ENCODE results near the gene SLC17A9. TPM values are rescaled to one million over a fixed set of nuclear protein-coding genes. Genes with fewer than 3 reads are reported as not detected.

Gene SLC17A9
- total and polyA plus RNA-seq, 7 experiments from 2014 or later = 0.44 to 12.6 (median 3.5) TPM

DNA sequence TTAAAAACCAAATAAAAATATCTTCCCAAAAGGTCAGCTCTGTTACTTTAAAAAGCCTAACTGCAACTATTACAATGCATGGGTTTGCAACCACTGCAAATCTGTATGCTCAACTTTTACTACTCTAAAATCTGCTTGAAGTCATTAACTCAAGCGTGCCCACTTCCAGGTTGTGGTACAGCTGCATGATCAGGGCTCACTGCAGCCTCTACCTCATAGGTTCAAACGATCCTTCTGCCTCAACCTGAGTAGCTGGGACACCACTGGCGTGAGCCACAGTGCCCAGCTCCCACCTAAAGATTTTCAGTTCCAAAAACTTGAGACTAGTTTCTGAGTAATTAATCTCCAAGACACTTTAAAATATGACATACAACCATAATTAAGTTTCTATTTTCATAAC is 34.4 kb upstream of the SLC17A9 start:
- H3K4me3 Mint-ChIP-seq = peak overlapping the region; percentile 82 to 92 (median 86)
- ATAC-seq (peak; percentile 52), DNase-seq (peak in 5 of 9 donors; percentile 42 to 61 (median 55))
- H3K27me3 Mint-ChIP-seq = no peaks in the 10 kb centered on the region
- Histone ChIP-seq H3K36me3 (ENCODE audit: control insufficient read depth in 2 of 3, insufficient read depth in 3 of 3, low read length in 3 of 3) (peaks cover 0 to 6% (median 1%) of the 10 kb centered on the region in 3 experiments), H3K4me3 (ENCODE audit: low read length) (peak overlapping the region; percentile 39), H3K4me1 (ENCODE audit: control insufficient read depth in 2 of 2, insufficient read depth in 2 of 2, low read length in 2 of 2) (peaks cover 81% of the 10 kb centered on the region in 2 donors), H3K27me3 (ENCODE audit: control insufficient read depth in 2 of 2, insufficient read depth in 2 of 2, low read length in 2 of 2) (no peaks in the 10 kb centered on the region), H3K9me3 (ENCODE audit: control insufficient read depth in 2 of 3, low read length in 3 of 3) (no peaks in the 10 kb centered on the region), H3K27ac (ENCODE audit: low read depth, low read length) (peak overlapping the region; percentile 63)
- peaks cover 70 to 95% (median 89%) of the 10 kb centered on the region in 7 donors for H3K4me1 Mint-ChIP-seq
- H3K36me3 Mint-ChIP-seq = peaks cover 0 to 7% (median 4%) of the 10 kb centered on the region in 5 donors
- peaks cover 0 to 2% (median 0%) of the 10 kb centered on the region in 11 donors for H3K9me3 Mint-ChIP-seq
- ChIA-PET CTCF (interaction anchor here (1.0 to 13.0 kb wide), 7 partner anchors 10 to 91 kb away, joined by 3 to 102 read pairs (median 5); no protein-coding TSS in a partner anchor), POLR2A (interaction anchor here (0.6 to 7.2 kb wide), 14 partner anchors 9 to 188 kb away, joined by 3 to 57 read pairs (median 6); partner anchors contain the start of gene GID8)
- H3K27ac Mint-ChIP-seq = peak overlapping the region; percentile 74 to 94 (median 90)
- intact Hi-C loops (cut with micrococcal nuclease) = loop anchor here in 1 of 2 donors (5.0 kb wide), 2 partner anchors 34 to 89 kb away; partner anchors contain the start of genes BHLHE23 and SLC17A9

DNA sequence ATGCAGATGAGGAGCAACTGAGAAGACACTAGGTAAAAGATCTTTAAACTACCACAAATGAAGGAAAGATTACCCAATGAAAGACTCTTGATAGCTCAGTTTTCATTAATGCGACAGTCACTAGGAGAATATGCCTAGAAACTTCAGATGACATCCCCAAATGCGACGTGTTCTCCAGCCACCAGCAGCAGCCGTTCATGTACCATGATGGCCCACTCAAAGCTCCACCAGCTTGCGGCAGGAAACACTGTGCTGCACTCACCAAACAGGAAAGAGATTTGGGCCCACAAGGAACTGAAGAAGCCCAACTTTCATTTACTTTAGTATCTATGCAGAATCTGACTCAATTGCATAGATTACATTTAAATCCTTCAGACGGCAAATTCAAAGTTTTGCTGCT is 33.7 kb upstream of the SLC17A9 start:
- H3K9me3 ChIP-seq (ENCODE audit: control insufficient read depth in 2 of 3, low read length in 3 of 3) = no peaks in the 10 kb centered on the region
- H3K4me3 Mint-ChIP-seq = peak overlapping the region; percentile 82 to 92 (median 86)
- H3K36me3 Mint-ChIP-seq = peaks cover 0 to 7% (median 2%) of the 10 kb centered on the region in 5 donors
- H3K27me3 ChIP-seq (ENCODE audit: control insufficient read depth in 2 of 2, insufficient read depth in 2 of 2, low read length in 2 of 2) = no peaks in the 10 kb centered on the region
- H3K9me3 Mint-ChIP-seq = peaks cover 0 to 2% (median 0%) of the 10 kb centered on the region in 11 donors
- H3K27me3 Mint-ChIP-seq = no peaks in the 10 kb centered on the region
- H3K4me3 ChIP-seq (ENCODE audit: low read length) = peak overlapping the region; percentile 39
- ATAC-seq = peak; percentile 66
- POLR2A ChIA-PET = interaction anchor here (0.9 to 7.2 kb wide), 11 partner anchors 9 to 35 kb away, joined by 3 to 57 read pairs (median 7); partner anchors contain the start of gene GID8
- peak in 6 of 9 donors; percentile 51 to 60 (median 54) for DNase-seq
- H3K4me1 Mint-ChIP-seq = peaks cover 71 to 95% (median 90%) of the 10 kb centered on the region in 7 donors
- CTCF ChIA-PET = interaction anchor here (0.6 to 13.0 kb wide), 9 partner anchors 11 to 90 kb away, joined by 3 to 102 read pairs (median 4); no protein-coding TSS in a partner anchor
- H3K36me3 ChIP-seq (ENCODE audit: control insufficient read depth in 2 of 3, insufficient read depth in 3 of 3, low read length in 3 of 3) = no peaks in the 10 kb centered on the region
- peak overlapping the region; percentile 63 for H3K27ac ChIP-seq (ENCODE audit: low read depth, low read length)
- intact Hi-C loops (cut with micrococcal nuclease) = loop anchor here in 1 of 2 donors (1.0 to 5.0 kb wide), 3 partner anchors 19 to 88 kb away; partner anchors contain the start of genes BHLHE23 and SLC17A9
- H3K27ac Mint-ChIP-seq = peak overlapping the region; percentile 74 to 94 (median 90)
- peaks cover 81 to 88% of the 10 kb centered on the region in 2 donors for H3K4me1 ChIP-seq (ENCODE audit: control insufficient read depth in 2 of 2, insufficient read depth in 2 of 2, low read length in 2 of 2)

DNA sequence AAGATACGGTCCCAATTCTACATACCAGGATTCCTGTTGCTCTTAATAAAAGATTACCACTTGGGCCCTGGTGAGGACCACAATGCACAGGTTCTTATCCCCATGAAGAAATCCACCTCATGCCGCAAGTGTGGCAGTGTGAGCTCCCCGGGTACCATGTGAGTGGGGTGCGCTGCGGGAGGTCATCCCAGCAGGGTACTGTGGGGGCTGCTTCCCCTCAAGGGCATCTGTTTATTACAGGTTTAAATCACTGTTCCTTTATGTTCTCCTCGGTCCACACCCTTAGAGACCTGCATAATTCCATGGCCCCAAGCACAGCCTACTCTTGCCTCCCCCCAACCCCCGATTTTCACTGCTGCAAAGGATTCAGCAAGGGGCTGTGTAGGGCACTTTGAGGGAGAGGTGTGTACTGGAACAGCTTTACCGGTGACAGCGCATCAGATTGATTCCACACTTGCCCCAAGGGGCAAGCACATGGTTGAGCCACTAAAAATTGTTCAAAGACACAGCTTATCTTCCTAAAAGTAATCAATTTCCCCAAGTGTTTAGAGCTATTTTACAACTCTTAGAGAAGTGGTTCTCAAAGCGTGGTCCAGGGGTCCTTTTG is 32.4 kb upstream of the SLC17A9 start:
- Histone ChIP-seq H3K27me3 (ENCODE audit: control insufficient read depth in 2 of 2, insufficient read depth in 2 of 2, low read length in 2 of 2) (no peaks in the 10 kb centered on the region), H3K4me1 (ENCODE audit: control insufficient read depth in 2 of 2, insufficient read depth in 2 of 2, low read length in 2 of 2) (peaks cover 83 to 93% of the 10 kb centered on the region in 2 donors), H3K36me3 (ENCODE audit: control insufficient read depth in 2 of 3, insufficient read depth in 3 of 3, low read length in 3 of 3) (no peaks in the 10 kb centered on the region), H3K27ac (ENCODE audit: low read depth, low read length) (peak overlapping the region; percentile 63), H3K9me3 (ENCODE audit: control insufficient read depth in 2 of 3, low read length in 3 of 3) (no peaks in the 10 kb centered on the region), H3K4me3 (ENCODE audit: low read length) (peak overlapping the region; percentile 39)
- Mint-ChIP-seq H3K9me3 (peaks cover 0 to 2% (median 0%) of the 10 kb centered on the region in 11 donors), H3K27ac (peak overlapping the region; percentile 74 to 94 (median 90)), H3K4me3 (peak overlapping the region; percentile 25 to 92 (median 86)), H3K36me3 (peaks cover 0 to 4% (median 0%) of the 10 kb centered on the region in 5 donors), H3K4me1 (peaks cover 76 to 93% (median 90%) of the 10 kb centered on the region in 7 donors), H3K27me3 (no peaks in the 10 kb centered on the region)
- intact Hi-C loops (cut with micrococcal nuclease) = loop anchor here in 1 of 2 donors (10.0 kb wide), 2 partner anchors 185 to 265 kb away; no protein-coding TSS in a partner anchor
- DNase-seq = no peak
- ATAC-seq = no peak
- ChIA-PET CTCF (interaction anchor here (0.7 to 13.0 kb wide), 4 partner anchors 12 to 85 kb away, joined by 6 to 102 read pairs (median 20); no protein-coding TSS in a partner anchor), POLR2A (interaction anchor here (0.7 to 7.2 kb wide), 8 partner anchors 17 to 147 kb away, joined by 3 to 57 read pairs (median 4); partner anchors contain the start of gene GID8)

DNA sequence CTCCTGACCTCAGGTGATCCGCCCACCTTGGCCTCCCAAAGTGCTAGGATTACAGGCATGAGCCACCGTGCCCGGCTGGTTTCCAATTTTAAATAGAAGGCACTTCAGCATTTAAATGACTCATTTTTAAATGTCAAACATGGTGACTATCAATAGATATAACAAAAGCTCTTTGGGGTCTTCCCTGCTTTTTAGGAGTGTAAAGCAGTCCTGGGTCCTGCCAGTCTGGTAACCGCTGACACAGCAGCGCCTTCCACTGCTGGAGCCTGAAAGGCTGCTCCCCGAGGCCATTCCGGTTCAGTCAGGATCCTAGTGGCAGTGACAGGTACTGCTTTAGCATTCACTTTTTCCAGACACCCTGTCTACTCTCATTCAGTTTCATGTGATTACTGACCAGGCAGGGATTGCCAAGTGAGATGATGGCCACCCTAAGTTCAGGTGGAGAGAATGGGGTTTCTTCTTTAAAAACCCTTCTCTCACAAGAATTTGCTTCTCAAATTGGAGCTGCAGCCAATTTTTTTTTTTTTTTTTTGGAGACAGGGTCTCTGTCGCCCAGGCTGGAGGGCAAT is 31.3 kb upstream of the SLC17A9 start:
- H3K4me3 Mint-ChIP-seq = peak overlapping the region; percentile 76 to 89 (median 84)
- Histone ChIP-seq H3K36me3 (ENCODE audit: control insufficient read depth in 2 of 3, insufficient read depth in 3 of 3, low read length in 3 of 3) (peaks cover 0 to 5% (median 0%) of the 10 kb centered on the region in 3 experiments), H3K27ac (ENCODE audit: low read depth, low read length) (peak overlapping the region; percentile 63), H3K27me3 (ENCODE audit: control insufficient read depth in 2 of 2, insufficient read depth in 2 of 2, low read length in 2 of 2) (no peaks in the 10 kb centered on the region), H3K9me3 (ENCODE audit: control insufficient read depth in 2 of 3, low read length in 3 of 3) (no peaks in the 10 kb centered on the region), H3K4me1 (ENCODE audit: control insufficient read depth in 2 of 2, insufficient read depth in 2 of 2, low read length in 2 of 2) (peaks cover 74 to 84% of the 10 kb centered on the region in 2 donors), H3K4me3 (ENCODE audit: low read length) (peak overlapping the region; percentile 26)
- intact Hi-C loops (cut with micrococcal nuclease) = loop anchor here (1.0 to 10.0 kb wide), 4 partner anchors 14 to 266 kb away; no protein-coding TSS in a partner anchor
- DNase-seq (peak in 8 of 9 donors; percentile 51 to 78 (median 61)), ATAC-seq (peak; percentile 69)
- CTCF ChIA-PET = interaction anchor here (0.7 to 13.0 kb wide), 4 partner anchors 13 to 32 kb away, joined by 5 to 102 read pairs (median 20); no protein-coding TSS in a partner anchor
- peaks cover 0 to 2% (median 0%) of the 10 kb centered on the region in 11 donors for H3K9me3 Mint-ChIP-seq
- peaks cover 69 to 87% (median 82%) of the 10 kb centered on the region in 7 donors for H3K4me1 Mint-ChIP-seq
- POLR2A ChIA-PET = interaction anchor here (0.6 to 7.2 kb wide), 6 partner anchors 9 to 123 kb away, joined by 3 to 57 read pairs (median 4); partner anchors contain the start of gene GID8
- peaks cover 0 to 6% (median 0%) of the 10 kb centered on the region in 5 donors for H3K36me3 Mint-ChIP-seq
- H3K27me3 Mint-ChIP-seq = no peaks in the 10 kb centered on the region
- H3K27ac Mint-ChIP-seq = peak overlapping the region; percentile 67 to 94 (median 91)

DNA sequence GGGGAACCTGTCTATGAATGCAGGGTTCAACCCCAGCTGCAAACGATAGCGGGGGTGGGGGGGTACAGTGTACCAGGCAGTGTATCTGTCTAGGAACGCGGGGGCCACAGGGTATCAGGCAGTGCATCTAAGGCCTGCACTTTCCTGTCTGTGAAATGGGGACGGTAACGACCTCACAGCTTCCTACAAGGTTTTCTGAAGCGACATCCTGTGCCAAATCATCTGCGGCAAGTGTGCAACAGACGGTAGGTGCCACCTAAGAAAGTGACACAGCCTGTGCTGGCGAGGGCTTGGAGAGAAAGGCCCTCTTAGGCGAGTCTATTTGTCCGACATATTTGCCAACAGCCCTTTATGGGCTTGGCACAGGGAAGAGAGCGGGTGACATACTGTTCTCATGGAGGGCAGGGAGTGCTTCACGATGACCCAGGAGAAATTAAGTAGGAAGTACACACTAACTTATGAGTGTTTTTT is 30.0 kb upstream of the SLC17A9 start:
- H3K4me3 ChIP-seq (ENCODE audit: low read length) = peak overlapping the region; percentile 43
- CTCF ChIA-PET = no interaction called here
- Mint-ChIP-seq H3K4me3 (peak overlapping the region; percentile 77 to 99 (median 86)), H3K27ac (peak overlapping the region; percentile 77 to 96 (median 87)), H3K4me1 (peaks cover 60 to 85% (median 77%) of the 10 kb centered on the region in 7 donors), H3K27me3 (no peaks in the 10 kb centered on the region), H3K9me3 (peaks cover 0 to 2% (median 0%) of the 10 kb centered on the region in 11 donors), H3K36me3 (peaks cover 0 to 6% (median 0%) of the 10 kb centered on the region in 5 donors)
- peaks cover 72 to 80% of the 10 kb centered on the region in 2 donors for H3K4me1 ChIP-seq (ENCODE audit: control insufficient read depth in 2 of 2, insufficient read depth in 2 of 2, low read length in 2 of 2)
- H3K27me3 ChIP-seq (ENCODE audit: control insufficient read depth in 2 of 2, insufficient read depth in 2 of 2, low read length in 2 of 2) = no peaks in the 10 kb centered on the region
- peaks cover 0 to 5% (median 0%) of the 10 kb centered on the region in 3 experiments for H3K36me3 ChIP-seq (ENCODE audit: control insufficient read depth in 2 of 3, insufficient read depth in 3 of 3, low read length in 3 of 3)
- intact Hi-C loops (cut with micrococcal nuclease) = loop anchor here in 1 of 2 donors (10.0 kb wide), 2 partner anchors 182 to 268 kb away; no protein-coding TSS in a partner anchor
- H3K27ac ChIP-seq (ENCODE audit: low read depth, low read length) = peak overlapping the region; percentile 95
- DNase-seq = peak in 1 of 9 donors; percentile 21
- ATAC-seq = no peak
- POLR2A ChIA-PET = interaction anchor here (1.0 to 7.2 kb wide), 3 partner anchors 14 to 32 kb away, joined by 3 to 84 read pairs (median 57); partner anchors contain the start of gene GID8
- no peaks in the 10 kb centered on the region for H3K9me3 ChIP-seq (ENCODE audit: control insufficient read depth in 2 of 3, low read length in 3 of 3)
